IMR-90 (cell line): ENCODE measurements around the gene CLEC2D.

Experiments
- BHLHE40 ChIP-seq: fragments of 150-350 bp; IDR thresholded peaks from 2 replicates; pipeline ENCODE4 v1.6.1; 2016; ENCODE audit warnings: mild to moderate bottlenecking, low read depth, low read length
- CHD1 ChIP-seq: IDR thresholded peaks from 2 replicates; pipeline ENCODE4 v1.6.1; 2012; ENCODE audit warnings: low read depth, low read length, improper control_type of control experiment
- MAZ ChIP-seq: IDR thresholded peaks from 2 replicates; pipeline ENCODE4 v1.6.1; 2012; ENCODE audit warnings: low read depth, mild to moderate bottlenecking, low read length, improper control_type of control experiment, moderate library complexity, borderline replicate concordance
- NFE2L2 ChIP-seq: fragments of 150-350 bp; IDR thresholded peaks from 2 replicates; pipeline ENCODE4 v1.6.1; 2016; ENCODE audit warnings: low read depth, mild to moderate bottlenecking, low read length
- POLR2A ChIP-seq: IDR thresholded peaks from 2 replicates; pipeline ENCODE4 v1.6.1; 2012; ENCODE audit warnings: mild to moderate bottlenecking, low read depth, low read length
- TF ChIP-seq, protein P1 (sequence below): conservative IDR thresholded peaks from 2 replicates; pipeline ENCODE4 v1.5.1; 2012; ENCODE audit warnings: mild to moderate bottlenecking, low read depth, low read length, improper control_type of control experiment

DNA sequence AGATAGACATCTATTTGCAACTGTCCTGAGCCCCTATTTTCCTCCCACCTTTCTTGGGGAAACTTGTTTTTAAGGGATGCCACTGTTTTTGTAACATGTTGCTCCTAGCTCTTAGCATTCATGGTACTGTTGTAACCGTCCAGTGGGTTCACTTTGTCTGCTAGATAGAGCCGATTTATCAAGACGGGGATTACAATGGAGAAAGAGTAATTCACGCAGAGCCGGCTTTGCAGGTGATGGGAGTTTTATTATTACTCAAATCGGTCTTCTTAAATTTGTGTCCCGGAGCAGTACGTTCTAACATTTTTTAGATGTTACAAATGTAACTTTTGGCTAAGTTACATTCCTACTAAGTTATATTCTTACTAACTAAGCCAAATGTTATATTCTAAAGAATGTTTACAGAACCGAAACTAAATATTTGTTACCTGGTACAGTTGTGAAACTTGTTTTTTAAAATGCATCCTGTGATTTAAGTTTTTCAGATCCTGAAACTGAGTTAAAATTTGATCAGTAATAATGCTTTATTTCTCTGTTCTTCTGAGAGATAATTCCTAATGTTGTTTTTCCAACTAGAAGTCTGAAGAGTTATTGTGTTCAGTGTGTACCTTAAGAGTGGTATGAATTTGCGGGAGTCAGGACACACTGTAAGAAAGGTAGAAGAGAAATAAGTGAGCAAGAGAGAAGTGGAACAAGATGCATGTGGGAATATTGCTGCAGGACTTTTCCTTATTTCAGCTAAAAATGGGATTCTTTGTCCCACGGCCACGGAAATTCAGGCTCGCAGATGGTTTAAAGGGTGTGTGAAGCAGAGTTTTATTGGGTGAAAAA lies 20.6 kb upstream of the CLEC2D start:
- TF ChIP-seq, protein P1, sequence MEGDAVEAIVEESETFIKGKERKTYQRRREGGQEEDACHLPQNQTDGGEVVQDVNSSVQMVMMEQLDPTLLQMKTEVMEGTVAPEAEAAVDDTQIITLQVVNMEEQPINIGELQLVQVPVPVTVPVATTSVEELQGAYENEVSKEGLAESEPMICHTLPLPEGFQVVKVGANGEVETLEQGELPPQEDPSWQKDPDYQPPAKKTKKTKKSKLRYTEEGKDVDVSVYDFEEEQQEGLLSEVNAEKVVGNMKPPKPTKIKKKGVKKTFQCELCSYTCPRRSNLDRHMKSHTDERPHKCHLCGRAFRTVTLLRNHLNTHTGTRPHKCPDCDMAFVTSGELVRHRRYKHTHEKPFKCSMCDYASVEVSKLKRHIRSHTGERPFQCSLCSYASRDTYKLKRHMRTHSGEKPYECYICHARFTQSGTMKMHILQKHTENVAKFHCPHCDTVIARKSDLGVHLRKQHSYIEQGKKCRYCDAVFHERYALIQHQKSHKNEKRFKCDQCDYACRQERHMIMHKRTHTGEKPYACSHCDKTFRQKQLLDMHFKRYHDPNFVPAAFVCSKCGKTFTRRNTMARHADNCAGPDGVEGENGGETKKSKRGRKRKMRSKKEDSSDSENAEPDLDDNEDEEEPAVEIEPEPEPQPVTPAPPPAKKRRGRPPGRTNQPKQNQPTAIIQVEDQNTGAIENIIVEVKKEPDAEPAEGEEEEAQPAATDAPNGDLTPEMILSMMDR = no peak
- TF ChIP-seq POLR2A = no peak
- TF ChIP-seq CHD1 = no peak
- TF ChIP-seq NFE2L2 = no peak
- no peak for TF ChIP-seq BHLHE40
- TF ChIP-seq MAZ = no peak
